ENCODE results near the gene FBN2.

The FBN2 gene

GRCh38 chr5:128535251-128535650 lies 2.8 kb downstream of the FBN2 start:
- H3K4me1 ChIP-seq (ENCODE audit: insufficient read depth, low read length) = no peaks in the 10 kb centered on the region
- ATAC-seq (ENCODE audit: insufficient read depth, low read depth) = no peak
- H3K27me3 ChIP-seq (ENCODE audit: insufficient read depth, low read length, poor library complexity) = no peaks in the 10 kb centered on the region
- no peak overlapping the region for H3K9ac ChIP-seq (ENCODE audit: low read depth, low read length)
- no peak for TF ChIP-seq EZH2 (IDR thresholded peaks at IDR 0.05; ENCODE audit: borderline replicate concordance, low read depth, low read length, severe bottlenecking)
- H3K36me3 ChIP-seq (ENCODE audit: insufficient read depth, low read length) = no peaks in the 10 kb centered on the region
- H3K9me3 ChIP-seq (ENCODE audit: insufficient read depth, low read length, severe bottlenecking) = peaks cover 13% of the 10 kb centered on the region
- no peak overlapping the region for H3K27ac ChIP-seq (ENCODE audit: low read length)
- no peak overlapping the region for H2AFZ ChIP-seq (ENCODE audit: low read depth, low read length)
- H4K20me1 ChIP-seq (ENCODE audit: insufficient read depth, low read length) = no peaks in the 10 kb centered on the region
- H3K4me2 ChIP-seq (ENCODE audit: insufficient read depth, low read length) = no peak overlapping the region
- no peaks in the 10 kb centered on the region for H3K79me2 ChIP-seq (ENCODE audit: insufficient read depth, low read length)
- no peak for DNase-seq
- H3K4me3 ChIP-seq (ENCODE audit: low read depth in 1 of 2, low read length in 2 of 2) = no peak overlapping the region

DNA sequence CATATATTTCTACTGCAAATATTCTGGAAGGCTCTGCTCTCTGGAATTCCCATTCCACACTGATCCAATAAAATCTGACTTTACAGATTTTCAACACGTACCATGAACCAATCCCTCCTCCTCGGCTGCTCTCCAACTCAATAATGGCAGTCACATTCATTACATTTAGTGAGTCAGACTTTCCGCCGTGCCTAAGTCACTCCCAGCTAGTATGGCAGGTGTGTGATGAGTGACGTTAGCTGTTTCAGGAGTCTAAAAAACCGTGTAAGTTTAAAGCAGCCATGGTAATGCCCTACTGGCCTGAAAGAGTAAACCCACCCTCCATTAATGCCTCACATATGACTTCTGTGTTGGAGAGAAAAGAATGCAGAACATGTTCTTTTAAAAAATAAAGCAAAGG lies 3.3 kb downstream of the FBN2 start:
- ATAC-seq (ENCODE audit: insufficient read depth, low read depth) (no peak), DNase-seq (no peak)
- no peak overlapping the region for H3K4me2 ChIP-seq (ENCODE audit: insufficient read depth, low read length)
- H3K4me1 ChIP-seq (ENCODE audit: insufficient read depth, low read length) = no peaks in the 10 kb centered on the region
- no peak overlapping the region for H3K27ac ChIP-seq (ENCODE audit: low read length)
- peaks cover 13% of the 10 kb centered on the region for H3K9me3 ChIP-seq (ENCODE audit: insufficient read depth, low read length, severe bottlenecking)
- no peak overlapping the region for H3K4me3 ChIP-seq (ENCODE audit: low read depth in 1 of 2, low read length in 2 of 2)
- H3K27me3 ChIP-seq (ENCODE audit: insufficient read depth, low read length, poor library complexity) = no peaks in the 10 kb centered on the region
- TF ChIP-seq EZH2 (IDR thresholded peaks at IDR 0.05; ENCODE audit: borderline replicate concordance, low read depth, low read length, severe bottlenecking) (no peak), CTCF (IDR thresholded peaks at IDR 0.05; ENCODE audit: borderline replicate concordance, extremely low read depth, low read length, poor library complexity, severe bottlenecking) (no peak)
- H4K20me1 ChIP-seq (ENCODE audit: insufficient read depth, low read length) = no peaks in the 10 kb centered on the region
- H2AFZ ChIP-seq (ENCODE audit: low read depth, low read length) = no peak overlapping the region
- H3K79me2 ChIP-seq (ENCODE audit: insufficient read depth, low read length) = no peaks in the 10 kb centered on the region
- no peaks in the 10 kb centered on the region for H3K36me3 ChIP-seq (ENCODE audit: insufficient read depth, low read length)
- H3K9ac ChIP-seq (ENCODE audit: low read depth, low read length) = no peak overlapping the region

- Histone ChIP-seq H3K79me2 (ENCODE audit: insufficient read depth, low read length) (no peaks in the 10 kb centered on the region), H3K4me2 (ENCODE audit: insufficient read depth, low read length) (no peak overlapping the region), H4K20me1 (ENCODE audit: insufficient read depth, low read length) (no peaks in the 10 kb centered on the region), H2AFZ (ENCODE audit: low read depth, low read length) (no peak overlapping the region), H3K9me3 (ENCODE audit: insufficient read depth, low read length, severe bottlenecking) (peaks cover 8% of the 10 kb centered on the region), H3K9ac (ENCODE audit: low read depth, low read length) (no peak overlapping the region), H3K27me3 (ENCODE audit: insufficient read depth, low read length, poor library complexity) (no peaks in the 10 kb centered on the region), H3K36me3 (ENCODE audit: insufficient read depth, low read length) (no peaks in the 10 kb centered on the region), H3K27ac (ENCODE audit: low read length) (no peak overlapping the region), H3K4me1 (ENCODE audit: insufficient read depth, low read length) (no peaks in the 10 kb centered on the region), H3K4me3 (ENCODE audit: low read depth in 1 of 2, low read length in 2 of 2) (no peak overlapping the region)
- ATAC-seq (ENCODE audit: insufficient read depth, low read depth) (no peak), DNase-seq (no peak)
- TF ChIP-seq CTCF (IDR thresholded peaks at IDR 0.05; ENCODE audit: borderline replicate concordance, extremely low read depth, low read length, poor library complexity, severe bottlenecking) (no peak), EZH2 (IDR thresholded peaks at IDR 0.05; ENCODE audit: borderline replicate concordance, low read depth, low read length, severe bottlenecking) (no peak)
These were observed 5.3 kb downstream of the FBN2 start for GRCh38 chr5:128532776-128533175.

- no peak overlapping the region for H3K4me2 ChIP-seq (ENCODE audit: insufficient read depth, low read length)
- TF ChIP-seq EZH2 (IDR thresholded peaks at IDR 0.05; ENCODE audit: borderline replicate concordance, low read depth, low read length, severe bottlenecking) (no peak), CTCF (IDR thresholded peaks at IDR 0.05; ENCODE audit: borderline replicate concordance, extremely low read depth, low read length, poor library complexity, severe bottlenecking) (no peak)
- no peaks in the 10 kb centered on the region for H3K79me2 ChIP-seq (ENCODE audit: insufficient read depth, low read length)
- no peak overlapping the region for H3K9ac ChIP-seq (ENCODE audit: low read depth, low read length)
- DNase-seq (no peak), ATAC-seq (ENCODE audit: insufficient read depth, low read depth) (no peak)
- H3K36me3 ChIP-seq (ENCODE audit: insufficient read depth, low read length) = no peaks in the 10 kb centered on the region
- H3K4me3 ChIP-seq (ENCODE audit: low read depth in 1 of 2, low read length in 2 of 2) = no peak overlapping the region
- H4K20me1 ChIP-seq (ENCODE audit: insufficient read depth, low read length) = no peaks in the 10 kb centered on the region
- H3K9me3 ChIP-seq (ENCODE audit: insufficient read depth, low read length, severe bottlenecking) = peaks cover 2% of the 10 kb centered on the region
- no peak overlapping the region for H2AFZ ChIP-seq (ENCODE audit: low read depth, low read length)
- no peaks in the 10 kb centered on the region for H3K4me1 ChIP-seq (ENCODE audit: insufficient read depth, low read length)
- H3K27ac ChIP-seq (ENCODE audit: low read length) = no peak overlapping the region
- H3K27me3 ChIP-seq (ENCODE audit: insufficient read depth, low read length, poor library complexity) = no peaks in the 10 kb centered on the region
These were observed 5.9 kb downstream of the FBN2 start for GRCh38 chr5:128532127-128532526.

Data from DND-41 (cell line).